HCT116 (cell line): ENCODE data around the gene LRRC47. TPM values are rescaled to one million over a fixed set of nuclear protein-coding genes. Genes with fewer than 3 reads are reported as not detected.

Experiments
- ATAC-seq: fragments of 200-7000 bp; cut with Tn5 transposase; 2 replicates; pipeline ENCODE4 v1.9.1; 2020; ENCODE audit warnings: mild to moderate bottlenecking, moderate library complexity
- BruUV-seq: library from RNA; stranded (reverse); fragments of 400-500 nt; replicated peaks from 2 replicates; lab custom pipeline; 2021; lab: Mats Ljungman, UMichigan
- CTCF ChIA-PET: fragments of 300-600 bp; sonication (Branson Sonifier 250); formaldehyde crosslinking; loops from one replicate; lab custom pipeline; 2021; ENCODE audit warnings: antibody characterized with exemption; lab: Charles Lee
- POLR2A ChIA-PET: fragments of 300-600, 350-600 bp; sonication (Branson Sonifier 250); formaldehyde crosslinking; loops from one replicate; lab custom pipeline; 2021; ENCODE audit warnings: antibody characterized with exemption; lab: Charles Lee
- RAD21 ChIA-PET, 2 experiments: fragments of 300-600 bp; sonication (Branson Sonifier 250); formaldehyde crosslinking; loops; one replicate each; lab custom pipeline; 2023; ENCODE audit warnings: low total read pairs in 2 of 2; ENCODE audit not compliant: uncharacterized antibody in 2 of 2, unreplicated experiment in 2 of 2, low non-redundant PET in 1 of 2; lab: Charles Lee
- DNase-seq: peaks from one replicate; pipeline ENCODE4 v3.0.0-alpha.2; 2010; ENCODE audit warnings: low read depth, low spot score
- H2AFZ ChIP-seq: fragments of 200-600 bp; shearing (Covaris generic), sonication (generic); 2 replicates; pipeline ENCODE4 v1.6.1; 2017; ENCODE audit warnings: low read depth, mixed run types, mixed read lengths, antibody characterized with exemption, low read length; ENCODE audit not compliant: poor library complexity, severe bottlenecking
- H3K27ac ChIP-seq: 2 replicates; pipeline ENCODE4 v1.5.1; 2012; ENCODE audit warnings: low read depth, low read length
- H3K27me3 ChIP-seq: fragments of 200-600 bp; sonication (generic); 2 replicates; pipeline ENCODE4 v1.6.1; 2016; ENCODE audit warnings: mixed run types, low read length, mixed read lengths; ENCODE audit not compliant: insufficient read depth
- H3K36me3 ChIP-seq, 2 experiments: fragments of 200-500 bp in 1 of 2; fragments of 200-600 bp in 1 of 2; sonication (Bioruptor generic) in 1 of 2; sonication (generic) in 1 of 2; 2 replicates each; pipeline versions ENCODE4 v1.5.1 to v1.6.1; 2014 to 2016; ENCODE audit warnings: low read length in 2 of 2, inconsistent platforms in 1 of 2, mixed read lengths in 1 of 2, mixed run types in 1 of 2; ENCODE audit not compliant: insufficient read depth in 2 of 2, control insufficient read depth in 1 of 2
- H3K4me1 ChIP-seq, 2 experiments: fragments of 200-600 bp in 1 of 2; sonication (generic) in 1 of 2; 2 replicates each; pipeline versions ENCODE4 v1.5.1 to v1.6.1; 2012 to 2017; ENCODE audit warnings: low read length in 2 of 2, inconsistent platforms in 1 of 2, mild to moderate bottlenecking in 1 of 2, mixed read lengths in 1 of 2, mixed run types in 1 of 2, moderate library complexity in 1 of 2; ENCODE audit not compliant: insufficient read depth in 2 of 2, control insufficient read depth in 1 of 2
- H3K4me2 ChIP-seq: fragments of 200-600 bp; sonication (generic); 2 replicates; pipeline ENCODE4 v1.6.1; 2017; ENCODE audit warnings: mixed run types, low read length, mixed read lengths
- H3K4me3 ChIP-seq, 2 experiments: fragments of 200-600 bp in 1 of 2; sonication (generic) in 1 of 2; replicated peaks in 1 of 2; 2 replicates each; pipeline ENCODE4 v1.5.1; 2011 to 2016; ENCODE audit warnings: low read length in 2 of 2, control low read depth in 1 of 2, low read depth in 1 of 2, mild to moderate bottlenecking in 1 of 2, mixed read lengths in 1 of 2, mixed run types in 1 of 2
- H3K79me2 ChIP-seq: fragments of 200-600 bp; sonication (generic); 2 replicates; pipeline ENCODE4 v1.6.1; 2017; ENCODE audit warnings: mild to moderate bottlenecking, mixed run types, low read length, moderate library complexity, mixed read lengths; ENCODE audit not compliant: insufficient read depth
- H3K9ac ChIP-seq: fragments of 200-600 bp; sonication (generic); 2 replicates; pipeline ENCODE4 v1.6.1; 2016; ENCODE audit warnings: low read length, mixed read lengths
- H3K9me2 ChIP-seq: fragments of 200-600 bp; sonication (generic), shearing (Covaris generic); 2 replicates; pipeline ENCODE4 v1.6.1; 2017; ENCODE audit warnings: mixed run types, mild to moderate bottlenecking, moderate library complexity; ENCODE audit not compliant: insufficient read depth
- H3K9me3 ChIP-seq, 2 experiments: fragments of 200-500 bp in 1 of 2; fragments of 200-600 bp in 1 of 2; sonication (Bioruptor generic) in 1 of 2; sonication (generic) in 1 of 2; 2 replicates each; pipeline ENCODE4 v1.6.1; 2014 to 2017; ENCODE audit warnings: low read length in 2 of 2, mixed read lengths in 2 of 2, inconsistent platforms in 1 of 2, low read depth in 1 of 2, mild to moderate bottlenecking in 1 of 2, mixed run types in 1 of 2, moderate library complexity in 1 of 2; ENCODE audit not compliant: control insufficient read depth in 1 of 2, insufficient read depth in 1 of 2
- H4K20me1 ChIP-seq: fragments of 200-600 bp; sonication (generic), shearing (Covaris generic); 2 replicates; pipeline ENCODE4 v1.6.1; 2017; ENCODE audit warnings: mixed run types, mild to moderate bottlenecking, moderate library complexity; ENCODE audit not compliant: insufficient read depth
- CBX3 ChIP-seq: IDR thresholded peaks from 2 replicates; pipeline ENCODE4 v1.6.1; 2012; ENCODE audit warnings: low read depth
- CEBPB ChIP-seq: IDR thresholded peaks from 2 replicates; pipeline ENCODE4 v1.6.1; 2012; ENCODE audit warnings: low read depth
- CTCF ChIP-seq, 3 experiments: fragments of 200-600 bp in 1 of 3; sonication (generic) in 1 of 3; IDR thresholded peaks in 2 of 3; conservative IDR thresholded peaks in 1 of 3; 2 replicates each; pipeline ENCODE4 v1.5.1; 2012 to 2017; ENCODE audit warnings: low read depth in 2 of 3, low read length in 2 of 3, antibody characterized with exemption in 1 of 3, borderline replicate concordance in 1 of 3, control low read depth in 1 of 3, mild to moderate bottlenecking in 1 of 3, mixed read lengths in 1 of 3, mixed run types in 1 of 3, moderate library complexity in 1 of 3; ENCODE audit not compliant: insufficient read depth in 1 of 3
- ELF1 ChIP-seq: IDR thresholded peaks from 2 replicates; pipeline ENCODE4 v1.6.1; 2012; ENCODE audit warnings: low read depth, borderline replicate concordance
- EZH2 ChIP-seq: fragments of 200-600 bp; sonication (generic); IDR thresholded peaks from 2 replicates; pipeline ENCODE4 v1.6.1; 2017; ENCODE audit warnings: antibody characterized with exemption, mixed run types
- EZH2phosphoT487 ChIP-seq: fragments of 200-600 bp; IDR thresholded peaks from 2 replicates; pipeline ENCODE4 v1.6.1; 2018; ENCODE audit warnings: antibody characterized with exemption, borderline replicate concordance
- FOSL1 ChIP-seq: IDR thresholded peaks from 2 replicates; pipeline ENCODE4 v1.6.1; 2012; ENCODE audit warnings: low read depth
- POLR2AphosphoS5 ChIP-seq: IDR thresholded peaks from 2 replicates; pipeline ENCODE4 v1.6.1; 2011; ENCODE audit warnings: mild to moderate bottlenecking, low read depth, low read length, moderate library complexity
- RAD21 ChIP-seq: IDR thresholded peaks from 2 replicates; pipeline ENCODE4 v1.6.1; 2012; ENCODE audit warnings: low read depth, mild to moderate bottlenecking
- SP1 ChIP-seq: IDR thresholded peaks from 2 replicates; pipeline ENCODE4 v1.6.1; 2012; ENCODE audit warnings: low read depth
- SRF ChIP-seq: IDR thresholded peaks from 2 replicates; pipeline ENCODE4 v1.6.1; 2012; ENCODE audit warnings: low read depth
- TCF7L2 ChIP-seq: IDR thresholded peaks from 2 replicates; pipeline ENCODE4 v1.7.0; 2011; ENCODE audit warnings: borderline replicate concordance, inconsistent platforms; ENCODE audit not compliant: insufficient read depth, insufficient read length; ENCODE audit errors: extremely low read depth
- YY1 ChIP-seq: IDR thresholded peaks from 2 replicates; pipeline ENCODE4 v1.6.1; 2011; ENCODE audit warnings: low read length, low read depth, moderate library complexity, mild to moderate bottlenecking; ENCODE audit not compliant: insufficient replicate concordance; ENCODE audit errors: extremely low read depth
- ZFX ChIP-seq: fragments of 450-650 bp; IDR thresholded peaks from 2 replicates; pipeline ENCODE4 v1.6.1; 2017
- ZNF274 ChIP-seq: fragments of 200-500 bp; sonication (Bioruptor generic); IDR thresholded peaks from 2 replicates; pipeline ENCODE4 v1.6.1; 2014; ENCODE audit warnings: mild to moderate bottlenecking, low read depth, low read length, inconsistent platforms
- intact Hi-C: fragments of 100-400 bp; cut with micrococcal nuclease; formaldehyde crosslinking; loops from 2 replicates; pipeline ENCODE4 v1.10.0; 2022
- total RNA-seq: library from RNA; stranded (reverse); gene quantifications from one replicate; pipeline ENCODE4 v1.2.1, GENCODE V29; 2021; ENCODE audit not compliant: unreplicated experiment
- TF ChIP-seq, protein P1 (sequence below): IDR thresholded peaks from 2 replicates; pipeline ENCODE4 v1.6.1; 2011; ENCODE audit warnings: mild to moderate bottlenecking, low read length, moderate library complexity; ENCODE audit not compliant: insufficient replicate concordance; ENCODE audit errors: extremely low read depth
- TF ChIP-seq, protein P2 (sequence below): IDR thresholded peaks from 2 replicates; pipeline ENCODE4 v1.6.1; 2012; ENCODE audit warnings: low read depth

LRRC47 gene
- total RNA-seq, 1 experiment from 2014 or later, result 48.0 TPM

GRCh38 chr1:3817138-3817740 is 20.9 kb upstream of the LRRC47 start:
- H3K36me3 ChIP-seq, result no peaks in the 10 kb centered on the region; a peak in 1 of 4 replicates
- no peak overlapping the region for H3K9ac ChIP-seq
- no peaks in the 10 kb centered on the region for H3K79me2 ChIP-seq
- POLR2A ChIA-PET, result no interaction called here
- CTCF ChIA-PET, result no interaction called here
- H3K4me3 ChIP-seq, result no peak overlapping the region
- H2AFZ ChIP-seq, result no peak overlapping the region
- no peak overlapping the region for H3K27ac ChIP-seq
- ATAC-seq (peak; percentile 31; the same call in 1 of the 2 replicates), DNase-seq (no peak)
- no peaks in the 10 kb centered on the region for H3K4me1 ChIP-seq
- no peaks in the 10 kb centered on the region for H3K9me2 ChIP-seq
- H3K27me3 ChIP-seq, result no peaks in the 10 kb centered on the region
- RAD21 ChIA-PET, result no interaction called here
- TF ChIP-seq RAD21 (no peak), SP1 (no peak), TCF7L2 (no peak), CEBPB (no peak), ZNF274 (no peak), EZH2phosphoT487 (no peak), ZFX (no peak), FOSL1 (no peak), YY1 (no peak), POLR2AphosphoS5 (no peak), CBX3 (no peak), SRF (no peak), EZH2 (no peak), CTCF (IDR thresholded peaks at IDR 0.05 in 2 of 3, conservative IDR thresholded peaks at IDR 0.05 in 1 of 3; ENCODE audit: borderline replicate concordance in 1 of 3, insufficient read depth in 1 of 3, low read depth in 2 of 3, low read length in 2 of 3) (no peak), ELF1 (no peak)
- TF ChIP-seq, protein P1, sequence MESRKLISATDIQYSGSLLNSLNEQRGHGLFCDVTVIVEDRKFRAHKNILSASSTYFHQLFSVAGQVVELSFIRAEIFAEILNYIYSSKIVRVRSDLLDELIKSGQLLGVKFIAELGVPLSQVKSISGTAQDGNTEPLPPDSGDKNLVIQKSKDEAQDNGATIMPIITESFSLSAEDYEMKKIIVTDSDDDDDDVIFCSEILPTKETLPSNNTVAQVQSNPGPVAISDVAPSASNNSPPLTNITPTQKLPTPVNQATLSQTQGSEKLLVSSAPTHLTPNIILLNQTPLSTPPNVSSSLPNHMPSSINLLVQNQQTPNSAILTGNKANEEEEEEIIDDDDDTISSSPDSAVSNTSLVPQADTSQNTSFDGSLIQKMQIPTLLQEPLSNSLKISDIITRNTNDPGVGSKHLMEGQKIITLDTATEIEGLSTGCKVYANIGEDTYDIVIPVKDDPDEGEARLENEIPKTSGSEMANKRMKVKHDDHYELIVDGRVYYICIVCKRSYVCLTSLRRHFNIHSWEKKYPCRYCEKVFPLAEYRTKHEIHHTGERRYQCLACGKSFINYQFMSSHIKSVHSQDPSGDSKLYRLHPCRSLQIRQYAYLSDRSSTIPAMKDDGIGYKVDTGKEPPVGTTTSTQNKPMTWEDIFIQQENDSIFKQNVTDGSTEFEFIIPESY, result no peak
- TF ChIP-seq, protein P2, sequence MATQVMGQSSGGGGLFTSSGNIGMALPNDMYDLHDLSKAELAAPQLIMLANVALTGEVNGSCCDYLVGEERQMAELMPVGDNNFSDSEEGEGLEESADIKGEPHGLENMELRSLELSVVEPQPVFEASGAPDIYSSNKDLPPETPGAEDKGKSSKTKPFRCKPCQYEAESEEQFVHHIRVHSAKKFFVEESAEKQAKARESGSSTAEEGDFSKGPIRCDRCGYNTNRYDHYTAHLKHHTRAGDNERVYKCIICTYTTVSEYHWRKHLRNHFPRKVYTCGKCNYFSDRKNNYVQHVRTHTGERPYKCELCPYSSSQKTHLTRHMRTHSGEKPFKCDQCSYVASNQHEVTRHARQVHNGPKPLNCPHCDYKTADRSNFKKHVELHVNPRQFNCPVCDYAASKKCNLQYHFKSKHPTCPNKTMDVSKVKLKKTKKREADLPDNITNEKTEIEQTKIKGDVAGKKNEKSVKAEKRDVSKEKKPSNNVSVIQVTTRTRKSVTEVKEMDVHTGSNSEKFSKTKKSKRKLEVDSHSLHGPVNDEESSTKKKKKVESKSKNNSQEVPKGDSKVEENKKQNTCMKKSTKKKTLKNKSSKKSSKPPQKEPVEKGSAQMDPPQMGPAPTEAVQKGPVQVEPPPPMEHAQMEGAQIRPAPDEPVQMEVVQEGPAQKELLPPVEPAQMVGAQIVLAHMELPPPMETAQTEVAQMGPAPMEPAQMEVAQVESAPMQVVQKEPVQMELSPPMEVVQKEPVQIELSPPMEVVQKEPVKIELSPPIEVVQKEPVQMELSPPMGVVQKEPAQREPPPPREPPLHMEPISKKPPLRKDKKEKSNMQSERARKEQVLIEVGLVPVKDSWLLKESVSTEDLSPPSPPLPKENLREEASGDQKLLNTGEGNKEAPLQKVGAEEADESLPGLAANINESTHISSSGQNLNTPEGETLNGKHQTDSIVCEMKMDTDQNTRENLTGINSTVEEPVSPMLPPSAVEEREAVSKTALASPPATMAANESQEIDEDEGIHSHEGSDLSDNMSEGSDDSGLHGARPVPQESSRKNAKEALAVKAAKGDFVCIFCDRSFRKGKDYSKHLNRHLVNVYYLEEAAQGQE, result no peak
- H4K20me1 ChIP-seq, result no peaks in the 10 kb centered on the region
- H3K9me3 ChIP-seq, result no peaks in the 10 kb centered on the region
- H3K4me2 ChIP-seq, result no peak overlapping the region
- intact Hi-C loops, result no loop called here
- no TSS peak for BruUV-seq
